GM21576 (cell line): ENCODE data around the gene FOXP1.
"Not testable (repeated sequence)": the region's sequence is repeated elsewhere in the genome, so short reads cannot be mapped to it uniquely, and the experiment has no call there.

Source experiments
- ATAC-seq: cut with Tn5 transposase; IDR thresholded peaks from one replicate; pipeline ENCODE4 v1.9.1; 2021; ENCODE audit warnings: mild to moderate bottlenecking, moderate library complexity; ENCODE audit not compliant: unreplicated experiment

Gene FOXP1

DNA sequence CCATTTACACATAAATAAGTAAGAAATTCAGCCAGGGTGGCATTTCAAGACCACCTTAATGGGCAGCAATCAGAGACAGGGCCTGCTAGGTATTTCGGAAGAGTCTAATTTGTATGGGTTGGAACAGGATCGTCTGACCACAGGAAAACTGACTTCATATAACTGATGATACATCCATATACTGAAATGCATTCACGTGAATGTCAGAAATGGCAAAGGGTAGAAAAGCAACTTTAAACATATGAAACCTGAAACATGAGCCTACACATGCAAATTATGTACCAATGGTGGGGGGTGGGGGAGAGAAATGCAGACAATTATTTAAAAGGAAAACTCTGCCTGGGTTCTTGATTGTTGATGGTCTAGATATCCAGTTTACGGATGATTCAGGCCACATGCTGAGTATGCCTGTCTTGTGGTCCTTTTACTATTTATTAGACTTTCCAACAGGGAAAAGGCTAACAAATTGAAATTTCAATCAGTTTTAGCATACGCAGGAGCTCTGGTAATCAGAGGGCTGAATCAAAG is 582.2 kb downstream of the FOXP1 start:
- no peak for ATAC-seq

DNA sequence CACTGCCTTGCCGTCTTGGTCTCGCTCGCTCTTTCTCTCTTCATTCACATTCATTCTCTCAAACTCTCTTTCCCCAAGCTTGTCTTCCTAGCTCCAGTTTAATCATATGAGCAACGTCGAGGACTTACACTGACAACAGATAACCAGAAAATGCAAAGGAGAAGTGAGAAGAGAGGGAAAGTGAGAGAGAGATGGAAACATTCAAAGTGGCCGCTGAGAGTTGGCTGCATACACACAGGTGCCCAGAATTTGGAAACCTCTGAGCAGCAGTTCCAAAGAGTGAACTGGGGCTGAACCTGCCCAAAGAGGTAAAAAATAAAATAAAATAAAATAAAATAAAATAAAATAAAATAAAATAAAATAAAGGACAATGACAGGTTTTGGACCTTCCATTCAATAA is 583.0 kb downstream of the FOXP1 start:
- no peak for ATAC-seq

DNA sequence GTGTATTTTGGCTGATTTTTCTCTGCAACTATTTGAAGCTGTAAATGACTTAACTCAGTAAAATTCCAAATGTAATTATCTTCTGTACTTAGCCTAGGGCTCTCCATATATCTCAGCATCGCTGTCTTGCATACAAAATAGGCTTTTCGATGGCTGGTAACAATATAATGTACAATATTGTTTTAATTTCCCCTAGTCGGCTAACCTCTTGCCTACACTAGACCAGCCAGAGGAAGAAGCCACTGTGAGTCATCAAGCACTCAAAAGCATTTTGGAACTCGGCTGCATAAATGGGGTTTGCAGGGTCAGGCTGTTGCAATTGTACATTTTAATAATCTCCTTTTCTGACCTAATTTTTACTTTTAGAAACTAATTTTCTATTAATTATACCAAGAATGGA is 583.8 kb downstream of the FOXP1 start:
- no peak for ATAC-seq

DNA sequence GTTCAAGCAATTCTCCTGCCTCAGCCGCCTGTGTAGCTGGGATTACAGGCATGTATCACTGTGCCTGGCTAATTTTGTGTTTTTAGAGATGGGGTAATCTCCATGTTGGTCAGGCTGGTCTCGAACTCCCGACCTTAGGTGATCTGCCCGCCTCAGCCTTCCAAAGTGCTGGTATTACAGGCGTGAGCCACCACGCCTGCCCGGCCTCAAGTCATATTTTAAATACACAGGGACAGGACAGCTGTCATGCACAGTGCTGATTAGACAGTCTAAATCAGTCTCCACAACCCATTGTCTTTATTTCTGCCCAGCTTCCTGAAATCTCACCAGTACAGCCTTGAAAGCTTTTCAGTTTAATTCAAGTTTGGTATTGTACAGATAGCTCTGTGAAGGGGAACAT is 587.4 kb downstream of the FOXP1 start:
- ATAC-seq, result no peak

DNA sequence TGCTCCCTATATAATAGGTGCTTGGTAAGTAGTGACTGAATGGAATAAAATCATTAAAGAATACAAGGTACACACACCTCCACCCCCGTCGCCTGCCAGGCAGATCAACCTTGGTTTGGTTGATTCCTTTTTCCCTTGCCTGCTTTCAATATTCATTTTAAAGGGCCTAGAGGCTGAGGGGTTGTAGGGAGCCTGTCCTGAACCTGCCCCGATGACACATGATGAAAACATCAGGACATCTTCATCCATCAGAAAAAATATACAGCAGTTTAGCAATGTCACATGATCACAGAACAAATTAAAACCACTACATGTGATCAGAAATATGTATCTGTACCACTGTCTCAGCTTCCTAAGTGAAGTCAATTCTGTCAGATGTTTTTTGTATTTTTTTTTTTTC is 588.9 kb downstream of the FOXP1 start:
- no peak for ATAC-seq

DNA sequence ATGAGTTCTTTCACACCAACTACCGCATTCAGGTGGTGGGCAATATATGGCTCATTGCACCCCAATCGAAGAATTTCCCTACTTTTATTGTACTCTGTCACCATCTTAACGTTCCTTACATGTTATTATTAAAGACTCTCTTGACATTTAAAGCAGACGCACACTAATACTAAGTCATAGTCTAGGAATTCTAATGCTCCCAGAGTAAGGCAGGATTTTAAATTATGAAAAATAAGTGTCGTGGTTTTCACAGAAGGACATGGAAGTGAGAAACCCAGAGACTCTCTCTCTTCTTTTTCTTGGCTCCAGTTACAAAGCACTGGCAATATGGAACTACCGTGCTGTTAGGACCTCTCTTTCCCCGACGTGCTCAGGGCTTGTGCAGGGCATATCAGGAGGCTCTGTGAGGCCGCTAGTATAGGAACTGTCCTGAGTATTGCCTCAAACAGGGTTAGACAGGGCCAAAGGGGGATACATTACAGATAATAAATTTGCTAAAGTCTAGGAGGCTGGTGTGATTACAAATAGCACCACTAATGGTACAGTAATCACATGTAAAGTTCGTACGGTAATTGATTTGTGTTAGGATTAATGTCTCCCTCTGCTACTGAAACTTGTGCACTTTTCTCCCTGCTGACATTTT is 590.8 kb downstream of the FOXP1 start:
- ATAC-seq, result no peak

DNA sequence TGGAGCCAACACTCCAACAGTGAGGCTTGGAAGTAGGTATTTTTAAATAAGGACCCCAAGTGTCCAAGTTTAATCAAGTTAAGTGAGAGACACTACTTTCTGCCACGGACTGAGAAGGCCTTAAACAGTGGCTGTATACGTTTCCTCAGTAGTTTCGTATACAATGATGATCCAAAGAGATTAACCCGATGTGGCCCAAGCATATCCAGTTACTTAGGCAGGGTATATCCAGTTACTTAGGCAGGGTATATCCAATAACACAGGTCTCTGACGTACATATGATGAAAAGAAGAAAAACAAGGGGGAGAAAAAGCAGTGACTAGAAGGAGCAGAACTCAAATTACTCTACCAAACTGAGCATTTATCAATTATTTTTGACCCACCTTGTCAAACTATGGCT is 591.4 kb downstream of the FOXP1 start:
- ATAC-seq, result no peak

DNA sequence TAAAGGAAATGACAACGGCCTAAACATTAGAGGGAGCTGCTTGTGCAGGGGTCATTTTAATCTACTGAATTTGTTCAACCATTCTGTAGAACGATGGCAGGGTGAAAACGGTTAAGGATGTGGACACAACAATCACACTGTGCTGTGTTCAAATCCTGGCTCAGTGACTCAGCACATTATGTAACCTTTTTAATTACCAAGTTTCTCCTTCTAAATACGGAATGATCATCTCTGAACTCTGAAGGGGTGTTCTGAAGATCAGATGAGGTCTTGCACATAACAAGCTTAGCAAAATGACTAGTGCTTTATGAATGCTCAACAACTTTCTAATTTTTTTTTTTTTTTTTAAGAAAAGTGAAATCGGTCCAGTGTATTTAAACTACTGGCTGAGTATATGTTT is 592.8 kb downstream of the FOXP1 start:
- no peak for ATAC-seq

DNA sequence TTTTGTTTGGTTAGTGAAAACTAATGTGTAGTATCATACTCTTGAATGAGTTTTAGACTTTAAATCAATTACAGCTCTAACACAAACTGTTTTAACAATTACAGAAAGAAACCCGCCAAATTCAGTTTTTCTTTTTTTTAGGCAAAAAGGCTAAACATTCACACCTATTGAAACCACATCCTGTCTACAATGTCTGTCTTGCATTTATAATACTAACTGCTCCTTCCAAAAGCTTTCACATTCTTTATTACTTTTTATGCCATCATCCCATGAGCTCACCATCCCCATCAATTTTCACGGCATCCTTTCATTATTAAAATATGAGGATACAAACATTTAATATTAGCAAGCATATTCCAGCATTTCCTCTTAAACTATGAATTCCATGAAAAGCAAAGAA is 593.3 kb downstream of the FOXP1 start:
- no peak for ATAC-seq

DNA sequence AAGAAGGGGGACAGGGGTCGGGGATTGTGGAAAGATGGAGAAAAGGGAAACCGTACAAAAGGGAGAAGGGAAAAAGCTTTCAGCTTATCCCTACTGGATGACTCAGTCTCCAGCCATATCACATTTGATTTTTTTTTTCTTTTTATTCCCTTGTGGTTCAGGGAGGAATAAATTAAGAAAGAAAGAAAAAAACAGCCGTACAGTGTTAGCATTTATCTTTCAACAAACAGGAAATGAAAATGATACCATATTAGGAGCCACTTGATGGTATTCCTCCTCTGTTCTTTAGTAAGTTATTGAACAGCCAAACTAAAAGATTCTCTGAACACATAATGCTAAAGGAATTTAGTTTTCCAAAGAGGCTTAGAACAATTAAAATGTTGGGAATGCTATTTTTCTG is 594.4 kb downstream of the FOXP1 start:
- no peak for ATAC-seq

DNA sequence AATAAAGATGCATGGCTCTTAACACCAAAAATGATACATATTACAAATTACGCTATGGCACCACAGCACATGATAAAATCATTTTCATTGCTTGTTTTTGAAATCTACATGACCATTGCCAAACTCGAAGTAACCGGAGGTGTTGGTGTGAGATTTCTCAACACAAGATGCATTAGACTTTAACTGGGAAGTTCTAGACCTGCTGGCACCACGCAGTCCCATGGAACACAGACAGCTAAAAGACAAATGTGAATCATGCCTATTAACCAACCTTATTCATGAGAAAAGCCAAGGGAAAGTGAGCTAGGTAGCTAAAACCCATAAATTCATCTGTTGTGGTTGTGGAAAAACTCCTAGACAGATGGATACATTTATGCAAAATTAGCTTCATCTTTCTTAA is 595.4 kb downstream of the FOXP1 start:
- ATAC-seq, result no peak

DNA sequence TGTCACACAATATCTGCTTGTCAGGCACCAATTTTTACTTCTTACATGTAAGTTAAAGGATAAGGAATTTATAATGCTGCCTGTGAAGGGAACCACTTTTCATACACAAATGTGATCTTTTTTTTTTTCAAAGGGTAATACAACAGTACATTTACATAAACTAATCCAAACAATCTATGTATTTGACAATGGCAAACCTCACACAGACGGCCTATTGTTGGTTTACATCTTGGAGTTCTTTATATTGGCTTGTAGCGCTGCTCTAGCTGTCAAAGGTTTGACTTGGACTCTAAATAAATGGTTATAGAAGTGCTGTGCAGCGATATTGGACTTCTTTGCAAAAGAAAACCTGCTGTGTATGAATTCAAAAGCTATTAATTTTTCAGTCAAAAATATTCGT is 598.0 kb downstream of the FOXP1 start:
- no peak for ATAC-seq

DNA sequence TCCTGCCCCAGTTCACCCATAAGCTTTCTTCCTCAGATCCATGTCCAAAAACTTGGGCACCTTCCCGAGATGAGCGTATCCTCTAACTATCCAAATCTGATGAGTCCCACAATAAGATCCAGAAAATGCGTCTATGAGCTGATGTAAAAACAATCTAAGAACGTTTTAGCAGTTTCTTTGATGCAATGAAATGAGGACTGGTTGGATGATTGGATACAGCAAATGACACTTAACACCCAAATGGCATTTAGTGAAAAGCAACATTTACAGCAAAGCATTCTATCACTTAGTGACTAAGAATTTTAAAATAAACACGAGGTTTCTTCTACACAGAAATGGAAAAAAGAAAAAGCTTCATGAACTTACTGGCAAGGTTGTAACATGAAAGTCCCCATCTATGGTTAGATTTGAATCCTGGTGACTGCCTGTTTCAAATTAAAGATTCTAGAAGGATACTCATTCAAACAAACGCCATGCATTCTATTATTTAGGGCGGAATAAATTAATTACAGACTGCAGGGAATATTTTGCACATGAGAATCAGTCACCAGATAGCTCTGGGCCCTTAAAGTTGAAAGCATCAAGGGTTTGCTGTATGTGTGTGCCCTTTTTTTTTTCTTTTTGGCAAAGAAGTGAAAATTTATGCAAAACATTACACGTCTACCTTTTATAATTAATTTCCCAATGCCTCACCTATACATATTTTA is 598.6 kb downstream of the FOXP1 start:
- no peak for ATAC-seq

DNA sequence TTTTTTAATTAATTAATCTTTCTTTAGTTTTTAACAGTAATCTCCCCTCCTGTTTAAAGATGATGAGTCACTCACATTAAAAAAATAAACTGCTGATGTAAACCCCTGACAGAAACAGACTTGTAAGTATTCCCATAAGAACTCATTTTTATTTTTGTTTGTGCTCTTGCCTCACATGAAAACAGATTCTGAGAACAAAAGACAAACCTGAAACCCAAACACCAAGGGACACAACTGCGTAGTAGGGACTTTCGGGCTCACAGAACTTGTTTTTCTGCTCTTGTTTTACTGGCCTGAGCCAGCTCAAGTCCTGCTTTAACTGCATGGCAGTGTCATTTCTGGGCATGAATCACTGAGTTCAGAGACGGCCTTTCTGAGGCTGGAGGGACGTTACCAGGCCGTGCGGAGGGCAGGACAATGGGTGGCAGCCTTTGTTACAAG is 600.8 kb downstream of the FOXP1 start:
- ATAC-seq, result peak; percentile 75

DNA sequence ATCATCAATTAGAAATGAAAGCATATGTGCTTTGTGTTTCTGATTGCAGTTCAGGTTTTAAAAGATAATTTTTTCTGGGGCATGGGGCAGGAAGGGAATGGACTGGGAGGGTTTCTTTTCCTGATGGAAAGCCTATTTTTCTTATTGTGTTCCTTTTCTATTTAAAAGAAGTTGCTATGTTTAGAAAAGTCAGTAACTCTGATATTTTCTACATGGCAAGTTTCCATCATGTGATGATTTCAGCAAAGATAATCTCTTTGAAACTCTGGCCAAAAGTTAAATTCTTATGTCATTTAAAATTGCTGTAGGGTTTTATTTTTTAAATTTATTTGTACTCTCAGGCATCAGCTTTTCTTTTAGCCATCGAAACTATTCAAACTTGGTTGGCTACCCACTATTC is 601.2 kb downstream of the FOXP1 start:
- no peak for ATAC-seq

DNA sequence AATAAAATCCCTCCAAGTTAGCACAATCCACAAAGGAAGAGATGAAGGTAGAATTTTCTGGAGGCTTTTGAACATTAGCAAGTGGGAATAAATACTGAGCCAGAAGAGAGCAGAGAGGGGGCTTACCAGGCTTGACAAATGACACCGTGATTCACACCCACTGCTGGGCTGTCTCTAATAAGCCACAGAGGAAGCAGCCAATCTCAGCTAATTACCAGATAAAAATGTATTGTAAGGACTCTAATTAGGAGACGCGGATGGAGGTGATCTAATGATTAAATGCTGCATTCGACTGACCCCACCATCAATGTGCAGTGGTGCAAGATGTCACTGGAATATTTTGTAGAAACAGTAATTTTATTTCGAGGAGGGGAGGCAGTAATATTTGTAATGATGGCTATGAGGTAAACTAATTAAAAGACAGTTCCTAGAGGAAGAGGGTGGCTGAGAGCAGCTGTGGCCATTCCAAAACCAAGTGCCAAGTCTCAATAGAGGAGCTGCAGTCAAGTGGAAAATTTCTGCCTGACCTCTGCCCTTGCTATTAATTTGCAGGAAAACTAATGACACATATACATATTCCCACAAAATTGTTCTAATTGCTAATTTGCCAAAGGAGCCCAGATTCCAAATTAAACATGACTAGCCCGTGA is 602.2 kb downstream of the FOXP1 start:
- no peak for ATAC-seq

DNA sequence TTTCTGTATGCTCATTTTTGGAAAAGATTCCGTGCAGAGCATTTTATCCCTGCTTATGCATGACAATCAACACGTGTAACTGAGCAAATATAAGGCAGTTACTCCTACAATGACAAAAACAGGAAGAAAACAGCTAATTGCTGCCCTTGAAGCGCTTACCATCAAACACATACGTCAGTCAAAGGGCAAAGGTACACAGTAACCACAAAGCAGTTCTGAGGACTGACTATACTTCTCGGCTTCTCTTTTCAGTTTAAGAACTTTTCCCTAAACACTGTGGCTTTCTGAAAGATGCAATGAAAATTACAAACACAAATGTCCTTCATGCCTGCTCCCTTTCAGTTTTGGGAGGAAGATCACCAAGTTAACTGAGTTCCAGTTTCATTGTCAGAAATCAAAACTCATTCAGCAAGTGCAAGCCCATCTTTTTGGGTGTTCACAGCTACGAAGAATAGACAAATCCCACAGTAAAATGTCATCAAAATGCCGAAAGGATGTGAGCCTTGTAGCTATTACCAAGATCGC is 602.8 kb downstream of the FOXP1 start:
- ATAC-seq, result no peak

DNA sequence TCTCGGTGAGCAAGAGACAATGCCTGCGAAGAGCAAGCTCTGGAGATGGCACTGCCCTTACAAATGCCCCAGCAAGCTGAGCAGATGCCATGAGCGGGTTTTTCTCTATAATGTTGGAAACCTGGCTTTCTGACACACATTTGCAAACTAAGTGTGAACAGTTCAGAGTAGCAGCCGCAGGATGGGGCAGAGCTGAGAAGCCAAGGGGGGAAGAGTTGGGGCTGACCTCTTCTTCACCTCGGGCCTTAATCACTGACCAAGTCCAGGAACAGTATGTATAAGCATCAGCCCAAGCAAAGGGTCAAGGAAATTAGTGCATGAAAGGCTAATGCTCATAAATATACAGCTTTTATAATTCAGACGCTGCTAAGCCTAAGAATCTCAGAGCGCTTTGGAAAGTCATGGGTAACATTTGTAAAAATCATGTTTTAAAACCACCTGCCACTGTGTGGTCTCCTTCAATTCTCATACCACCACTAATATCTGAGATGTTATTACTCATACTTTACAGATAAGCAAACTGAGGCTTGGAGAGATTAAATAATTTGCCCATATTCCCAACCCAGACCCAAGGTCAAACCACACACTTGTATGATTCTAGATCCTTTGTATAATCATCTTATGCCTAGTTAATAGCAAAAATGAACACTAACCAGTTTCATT is 603.4 kb downstream of the FOXP1 start:
- no peak for ATAC-seq

DNA sequence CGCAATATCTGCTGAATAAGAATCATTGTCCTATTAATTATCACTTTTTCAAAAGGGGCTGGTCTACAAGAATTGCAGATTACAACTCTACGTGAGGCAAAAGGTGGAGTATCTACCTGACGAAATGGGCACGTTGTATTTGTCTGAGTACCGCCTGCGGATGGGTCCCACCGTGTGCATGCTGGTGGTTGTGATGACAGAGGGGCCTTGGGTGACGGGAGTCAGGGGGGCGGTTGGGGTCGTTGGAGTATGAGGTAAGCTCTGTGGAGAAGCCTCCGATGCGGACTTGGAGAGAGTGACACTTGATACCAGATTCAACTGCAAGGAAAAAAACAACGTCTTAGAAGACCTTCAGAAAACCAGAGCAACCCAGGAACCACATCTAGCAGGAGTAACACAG is 605.8 kb downstream of the FOXP1 start:
- ATAC-seq, result no peak

DNA sequence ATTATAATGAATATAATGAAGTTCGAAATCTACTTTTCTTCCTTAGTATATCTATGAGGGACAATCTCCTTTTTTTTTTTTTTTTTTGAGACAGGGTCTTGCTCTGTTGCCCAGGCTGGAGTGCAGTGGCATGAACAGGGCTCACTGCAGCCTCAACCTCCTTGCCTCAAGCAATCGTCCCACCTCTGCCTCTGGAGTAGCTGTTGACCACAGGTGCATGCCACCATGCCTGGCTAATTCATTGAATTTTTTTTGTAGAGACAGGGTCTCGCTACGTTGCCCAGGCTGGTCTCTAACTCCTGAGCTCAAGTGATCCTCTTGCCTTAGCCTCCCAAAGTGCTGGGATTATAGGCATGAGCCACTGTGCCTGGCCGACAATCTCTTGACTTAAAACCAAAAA is 607.5 kb downstream of the FOXP1 start:
- ATAC-seq, result not testable (repeated sequence)

DNA sequence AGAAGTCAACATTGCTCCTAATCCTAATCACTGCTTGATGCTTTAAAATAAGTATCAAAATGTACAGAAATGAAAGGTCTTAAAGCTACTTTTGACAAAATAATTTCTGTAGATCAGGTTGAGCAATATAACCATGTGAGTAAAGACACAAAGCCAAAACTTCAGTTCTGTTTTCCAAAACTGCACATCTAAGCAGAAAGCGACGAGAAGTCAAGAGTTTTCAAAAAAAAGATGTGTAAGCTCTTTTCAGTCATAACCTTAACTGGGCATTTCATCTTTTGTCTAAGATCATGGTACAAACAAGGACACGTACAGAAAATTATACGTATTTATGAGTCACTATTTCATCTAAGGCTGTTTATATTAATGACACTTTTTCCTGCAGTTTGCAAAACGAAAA is 608.8 kb downstream of the FOXP1 start:
- ATAC-seq, result no peak
